ENCODE measurements around the gene AFDN. TPM values are rescaled to one million over a fixed set of nuclear protein-coding genes. Genes with fewer than 3 reads are reported as not detected.

AFDN gene
- total and polyA plus RNA-seq, 8 donors: 137 to 422 (median 284) TPM

DNA sequence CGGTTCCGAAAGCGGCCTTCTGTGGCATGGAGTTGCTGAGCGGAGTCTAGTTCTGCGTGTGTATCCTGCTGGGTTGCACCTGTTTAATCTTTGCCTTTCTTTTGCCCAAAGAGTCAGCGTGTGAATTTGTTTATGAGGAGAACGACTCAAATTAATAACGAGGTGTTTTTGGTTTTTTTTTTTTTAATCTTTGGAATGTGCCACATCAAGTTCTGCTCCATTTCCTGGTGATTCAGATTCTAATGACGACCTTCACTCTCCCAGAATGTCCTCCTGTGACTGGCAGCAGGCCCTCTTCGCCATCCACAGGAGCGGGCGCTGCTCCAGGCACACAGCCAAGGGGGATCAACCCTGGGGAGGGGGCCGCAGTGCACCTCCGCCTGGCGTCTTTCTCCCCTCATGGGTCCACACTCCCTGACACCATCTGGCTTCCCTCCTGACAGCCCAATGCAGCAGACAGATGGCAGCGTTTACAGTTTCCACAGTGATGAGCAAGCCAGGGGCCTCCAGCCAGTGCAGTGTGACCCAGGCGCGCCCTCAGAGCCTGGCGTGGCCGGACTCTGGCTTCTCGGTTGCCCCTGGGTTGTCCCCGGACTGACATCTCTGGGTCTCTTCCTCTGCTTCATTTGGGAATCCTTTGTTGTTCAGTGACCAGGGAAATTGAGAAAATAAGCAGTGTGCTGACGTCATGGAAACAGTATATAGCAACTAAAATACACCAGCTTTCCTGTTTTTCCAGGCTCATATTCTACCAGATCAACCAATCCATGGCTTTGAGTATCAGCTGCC, 27.5 kb upstream of the AFDN start:
- peaks cover 0 to 5% of the 10 kb centered on the region in 2 donors for H3K4me1 ChIP-seq
- H3K27ac ChIP-seq: no peak overlapping the region
- no peaks in the 10 kb centered on the region for H3K9me3 ChIP-seq
- peaks cover 0 to 37% of the 10 kb centered on the region in 2 donors for H3K27me3 ChIP-seq
- TF ChIP-seq, protein P1, sequence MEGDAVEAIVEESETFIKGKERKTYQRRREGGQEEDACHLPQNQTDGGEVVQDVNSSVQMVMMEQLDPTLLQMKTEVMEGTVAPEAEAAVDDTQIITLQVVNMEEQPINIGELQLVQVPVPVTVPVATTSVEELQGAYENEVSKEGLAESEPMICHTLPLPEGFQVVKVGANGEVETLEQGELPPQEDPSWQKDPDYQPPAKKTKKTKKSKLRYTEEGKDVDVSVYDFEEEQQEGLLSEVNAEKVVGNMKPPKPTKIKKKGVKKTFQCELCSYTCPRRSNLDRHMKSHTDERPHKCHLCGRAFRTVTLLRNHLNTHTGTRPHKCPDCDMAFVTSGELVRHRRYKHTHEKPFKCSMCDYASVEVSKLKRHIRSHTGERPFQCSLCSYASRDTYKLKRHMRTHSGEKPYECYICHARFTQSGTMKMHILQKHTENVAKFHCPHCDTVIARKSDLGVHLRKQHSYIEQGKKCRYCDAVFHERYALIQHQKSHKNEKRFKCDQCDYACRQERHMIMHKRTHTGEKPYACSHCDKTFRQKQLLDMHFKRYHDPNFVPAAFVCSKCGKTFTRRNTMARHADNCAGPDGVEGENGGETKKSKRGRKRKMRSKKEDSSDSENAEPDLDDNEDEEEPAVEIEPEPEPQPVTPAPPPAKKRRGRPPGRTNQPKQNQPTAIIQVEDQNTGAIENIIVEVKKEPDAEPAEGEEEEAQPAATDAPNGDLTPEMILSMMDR (IDR thresholded peaks at IDR 0.05): no peak
- intact Hi-C loops (cut with DNase I): no loop called here
- DNase-seq (peak in 3 of 4 donors; percentile 45 to 74 (median 72)), ATAC-seq (no peak)
- no peaks in the 10 kb centered on the region for H3K36me3 ChIP-seq
- no peak overlapping the region for H3K4me3 ChIP-seq

DNA sequence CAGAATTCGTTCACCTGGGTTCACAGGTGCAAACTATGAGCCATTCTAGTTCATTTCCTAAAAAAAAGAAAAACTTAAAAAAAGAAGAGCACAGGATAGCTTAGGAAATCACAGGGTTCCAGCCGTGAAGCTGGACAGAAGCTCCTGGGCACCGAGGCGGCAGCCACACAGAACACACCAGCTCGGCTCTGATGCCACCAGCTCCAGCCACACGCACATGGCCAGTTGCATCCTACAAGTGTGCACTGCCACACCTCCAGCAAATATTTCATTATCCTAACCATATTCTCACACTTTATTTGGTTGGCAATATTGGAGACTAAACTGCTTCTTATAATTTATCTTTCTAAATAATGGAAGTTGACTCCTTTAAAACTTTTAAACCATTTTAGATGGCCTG, 26.2 kb upstream of the AFDN start:
- TF ChIP-seq, protein P1 (IDR thresholded peaks at IDR 0.05): no peak
- DNase-seq (no peak), ATAC-seq (no peak)
- intact Hi-C loops (cut with DNase I): no loop called here
- no peak overlapping the region for H3K4me3 ChIP-seq
- H3K4me1 ChIP-seq: peaks cover 0 to 5% of the 10 kb centered on the region in 2 donors
- peaks cover 0 to 24% of the 10 kb centered on the region in 2 donors for H3K27me3 ChIP-seq
- H3K27ac ChIP-seq: no peak overlapping the region
- H3K36me3 ChIP-seq: no peaks in the 10 kb centered on the region
- H3K9me3 ChIP-seq: no peaks in the 10 kb centered on the region

DNA sequence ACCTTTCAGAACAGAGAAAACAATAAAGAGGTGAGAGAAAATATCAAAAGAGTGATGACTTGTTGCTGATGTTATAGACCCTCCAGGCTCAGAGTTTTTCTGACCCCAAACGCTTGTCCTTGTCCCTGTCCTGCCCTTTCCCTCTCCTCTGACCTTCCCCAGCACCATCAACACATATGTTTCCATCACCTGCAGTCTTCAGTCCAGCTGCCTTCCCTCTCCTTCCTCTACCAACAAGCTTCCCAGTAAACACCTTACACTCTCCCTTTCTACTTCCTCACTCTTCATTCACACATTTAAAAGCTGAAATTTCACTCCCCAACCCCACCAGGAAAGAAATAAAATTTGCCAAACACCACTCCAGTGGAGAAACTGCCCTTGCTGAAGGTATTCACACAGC, 25.4 kb upstream of the AFDN start:
- TF ChIP-seq, protein P1 (IDR thresholded peaks at IDR 0.05): no peak

DNA sequence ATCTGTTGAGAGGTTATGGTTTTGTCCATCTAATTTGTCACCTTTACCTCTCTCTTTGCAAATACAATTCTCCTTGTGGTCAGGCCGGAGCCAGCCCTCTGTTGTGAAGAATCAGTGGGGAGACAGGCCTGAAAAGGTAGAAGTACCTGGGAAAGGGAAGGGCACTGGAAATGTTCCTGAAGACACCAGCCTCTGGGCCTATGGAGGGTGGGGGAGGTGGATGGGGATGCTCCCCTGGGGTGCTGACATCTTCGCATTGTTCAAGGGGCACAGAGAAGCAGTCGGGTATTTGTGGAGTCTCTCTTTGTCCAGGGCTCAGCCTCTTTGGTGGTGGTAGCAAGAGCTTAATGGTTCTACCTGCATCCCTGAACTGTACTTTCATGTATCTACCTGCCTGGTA, 24.4 kb upstream of the AFDN start:
- H3K4me3 ChIP-seq: no peak overlapping the region
- peaks cover 0 to 6% of the 10 kb centered on the region in 2 donors for H3K27me3 ChIP-seq
- TF ChIP-seq, protein P1 (IDR thresholded peaks at IDR 0.05): no peak
- DNase-seq (no peak), ATAC-seq (no peak)
- H3K36me3 ChIP-seq: no peaks in the 10 kb centered on the region
- no peak overlapping the region for H3K27ac ChIP-seq
- H3K4me1 ChIP-seq: no peaks in the 10 kb centered on the region
- intact Hi-C loops (cut with DNase I): no loop called here
- H3K9me3 ChIP-seq: no peaks in the 10 kb centered on the region

More for the DNA sequence above, 25.4 kb upstream of the AFDN start:
- no peak for DNase-seq
- intact Hi-C loops (cut with DNase I): no loop called here
- Histone ChIP-seq H3K9me3 (no peaks in the 10 kb centered on the region), H3K4me1 (peaks cover 0 to 5% of the 10 kb centered on the region in 2 donors), H3K4me3 (no peak overlapping the region), H3K27ac (no peak overlapping the region), H3K36me3 (no peaks in the 10 kb centered on the region), H3K27me3 (peaks cover 0 to 17% of the 10 kb centered on the region in 2 donors)
- ATAC-seq: no peak

DNA sequence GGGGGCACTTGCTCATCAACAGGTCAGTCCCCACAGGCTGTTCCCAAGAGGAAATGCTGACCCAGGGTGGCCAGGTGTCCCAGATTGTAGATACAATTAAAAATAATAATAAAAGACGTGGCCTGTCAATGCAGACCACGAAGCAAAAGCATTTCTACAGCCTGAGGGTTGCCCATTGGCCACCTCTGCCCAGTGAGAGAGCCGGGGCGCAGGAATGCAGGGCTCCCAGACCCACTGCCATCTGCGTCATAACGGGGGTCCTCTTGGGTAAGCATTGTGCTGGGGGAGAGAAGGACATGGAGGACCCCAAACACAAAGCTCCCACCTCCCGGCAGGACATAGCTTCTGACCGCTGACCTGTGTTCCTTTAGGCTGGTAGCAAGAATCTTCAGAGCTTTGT, 22.9 kb upstream of the AFDN start:
- intact Hi-C loops (cut with DNase I): no loop called here
- TF ChIP-seq, protein P1 (IDR thresholded peaks at IDR 0.05): no peak
- no peaks in the 10 kb centered on the region for H3K27me3 ChIP-seq
- no peak overlapping the region for H3K27ac ChIP-seq
- H3K4me1 ChIP-seq: no peaks in the 10 kb centered on the region
- H3K36me3 ChIP-seq: no peaks in the 10 kb centered on the region
- H3K4me3 ChIP-seq: no peak overlapping the region
- no peak for ATAC-seq
- H3K9me3 ChIP-seq: no peaks in the 10 kb centered on the region
- DNase-seq: no peak
